WTC11 (cell line): ENCODE results near the gene GALNT17.

Experiments
- ELF4 ChIP-seq: sonication (generic); formaldehyde crosslinking; IDR thresholded peaks from 2 replicates; pipeline ENCODE4 v1.8.1; 2022; ENCODE audit warnings: low read depth, mild to moderate bottlenecking, moderate library complexity, missing genetic modification reagents
- FOXP1 ChIP-seq: sonication (generic); formaldehyde crosslinking; IDR thresholded peaks from 2 replicates; pipeline ENCODE4 v1.8.0; 2022; ENCODE audit warnings: missing genetic modification reagents, mild to moderate bottlenecking, moderate library complexity, borderline replicate concordance
- KAT7 ChIP-seq: sonication (generic); formaldehyde crosslinking; IDR thresholded peaks from 2 replicates; pipeline ENCODE4 v1.8.1; 2023; ENCODE audit warnings: missing genetic modification reagents, mild to moderate bottlenecking, borderline replicate concordance
- TEAD4 ChIP-seq: sonication (generic); formaldehyde crosslinking; IDR thresholded peaks from 2 replicates; pipeline ENCODE4 v1.8.0; 2022; ENCODE audit warnings: mild to moderate bottlenecking, missing genetic modification reagents
- TF ChIP-seq, protein P1 (sequence below): sonication (generic); formaldehyde crosslinking; IDR thresholded peaks from 2 replicates; pipeline ENCODE4 v1.8.0; 2022; ENCODE audit warnings: mild to moderate bottlenecking, missing genetic modification reagents
- TF ChIP-seq, protein P2 (sequence below): fragments of 200-600 bp; IDR thresholded peaks from 2 replicates; pipeline ENCODE4 v1.8.0; 2022; ENCODE audit warnings: antibody characterized with exemption
- TF ChIP-seq, protein P3 (sequence below): sonication (generic); formaldehyde crosslinking; IDR thresholded peaks from 2 replicates; pipeline ENCODE4 v1.8.0; 2022; ENCODE audit warnings: mild to moderate bottlenecking, missing genetic modification reagents
- TF ChIP-seq, protein P4 (sequence below): sonication (generic); formaldehyde crosslinking; conservative IDR thresholded peaks from 2 replicates; pipeline ENCODE4 v1.8.1; 2022; ENCODE audit warnings: mild to moderate bottlenecking, missing genetic modification reagents
- TF ChIP-seq, protein P5 (sequence below): fragments of 250-450 bp; sonication (Bioruptor Pico); IDR thresholded peaks from 2 replicates; pipeline ENCODE4 v1.9.0; 2021; ENCODE audit warnings: mild to moderate bottlenecking, borderline replicate concordance
- TF ChIP-seq, protein P6 (sequence below): sonication (generic); formaldehyde crosslinking; IDR thresholded peaks from 2 replicates; pipeline ENCODE4 v1.8.1; 2023; ENCODE audit warnings: mild to moderate bottlenecking, moderate library complexity, missing genetic modification reagents
- TF ChIP-seq, protein P7 (sequence below): sonication (generic); formaldehyde crosslinking; IDR thresholded peaks from 2 replicates; pipeline ENCODE4 v1.8.1; 2023; ENCODE audit warnings: mild to moderate bottlenecking, missing genetic modification reagents

DNA sequence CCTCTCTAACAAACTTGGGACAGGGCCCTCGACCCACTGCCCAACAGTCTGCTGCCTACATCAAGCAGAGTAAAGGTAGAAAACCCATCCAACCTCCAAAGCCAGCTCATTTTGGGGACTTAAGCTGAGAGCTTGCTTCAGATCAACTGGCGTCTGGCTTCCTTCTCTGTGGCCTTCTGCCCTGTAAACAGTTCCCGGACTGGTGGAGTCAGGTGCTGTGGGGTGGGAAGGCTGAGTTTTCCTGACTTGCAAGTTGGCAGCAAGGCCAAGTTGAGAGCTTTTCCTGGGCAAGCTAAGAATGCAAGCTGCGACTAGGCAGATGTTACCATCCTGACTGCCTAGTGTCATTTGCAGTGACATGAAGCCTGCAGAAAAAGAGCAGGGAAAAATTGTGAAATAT lies 3.7 kb downstream of the GALNT17 start:
- TF ChIP-seq, protein P1, sequence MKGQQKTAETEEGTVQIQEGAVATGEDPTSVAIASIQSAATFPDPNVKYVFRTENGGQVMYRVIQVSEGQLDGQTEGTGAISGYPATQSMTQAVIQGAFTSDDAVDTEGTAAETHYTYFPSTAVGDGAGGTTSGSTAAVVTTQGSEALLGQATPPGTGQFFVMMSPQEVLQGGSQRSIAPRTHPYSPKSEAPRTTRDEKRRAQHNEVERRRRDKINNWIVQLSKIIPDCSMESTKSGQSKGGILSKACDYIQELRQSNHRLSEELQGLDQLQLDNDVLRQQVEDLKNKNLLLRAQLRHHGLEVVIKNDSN (CRISPR knock-in tag): no peak
- TF ChIP-seq, protein P2, sequence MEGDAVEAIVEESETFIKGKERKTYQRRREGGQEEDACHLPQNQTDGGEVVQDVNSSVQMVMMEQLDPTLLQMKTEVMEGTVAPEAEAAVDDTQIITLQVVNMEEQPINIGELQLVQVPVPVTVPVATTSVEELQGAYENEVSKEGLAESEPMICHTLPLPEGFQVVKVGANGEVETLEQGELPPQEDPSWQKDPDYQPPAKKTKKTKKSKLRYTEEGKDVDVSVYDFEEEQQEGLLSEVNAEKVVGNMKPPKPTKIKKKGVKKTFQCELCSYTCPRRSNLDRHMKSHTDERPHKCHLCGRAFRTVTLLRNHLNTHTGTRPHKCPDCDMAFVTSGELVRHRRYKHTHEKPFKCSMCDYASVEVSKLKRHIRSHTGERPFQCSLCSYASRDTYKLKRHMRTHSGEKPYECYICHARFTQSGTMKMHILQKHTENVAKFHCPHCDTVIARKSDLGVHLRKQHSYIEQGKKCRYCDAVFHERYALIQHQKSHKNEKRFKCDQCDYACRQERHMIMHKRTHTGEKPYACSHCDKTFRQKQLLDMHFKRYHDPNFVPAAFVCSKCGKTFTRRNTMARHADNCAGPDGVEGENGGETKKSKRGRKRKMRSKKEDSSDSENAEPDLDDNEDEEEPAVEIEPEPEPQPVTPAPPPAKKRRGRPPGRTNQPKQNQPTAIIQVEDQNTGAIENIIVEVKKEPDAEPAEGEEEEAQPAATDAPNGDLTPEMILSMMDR: no peak
- TF ChIP-seq ELF4: no peak
- TF ChIP-seq, protein P3, sequence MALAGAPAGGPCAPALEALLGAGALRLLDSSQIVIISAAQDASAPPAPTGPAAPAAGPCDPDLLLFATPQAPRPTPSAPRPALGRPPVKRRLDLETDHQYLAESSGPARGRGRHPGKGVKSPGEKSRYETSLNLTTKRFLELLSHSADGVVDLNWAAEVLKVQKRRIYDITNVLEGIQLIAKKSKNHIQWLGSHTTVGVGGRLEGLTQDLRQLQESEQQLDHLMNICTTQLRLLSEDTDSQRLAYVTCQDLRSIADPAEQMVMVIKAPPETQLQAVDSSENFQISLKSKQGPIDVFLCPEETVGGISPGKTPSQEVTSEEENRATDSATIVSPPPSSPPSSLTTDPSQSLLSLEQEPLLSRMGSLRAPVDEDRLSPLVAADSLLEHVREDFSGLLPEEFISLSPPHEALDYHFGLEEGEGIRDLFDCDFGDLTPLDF (CRISPR knock-in tag): no peak
- TF ChIP-seq, protein P4, sequence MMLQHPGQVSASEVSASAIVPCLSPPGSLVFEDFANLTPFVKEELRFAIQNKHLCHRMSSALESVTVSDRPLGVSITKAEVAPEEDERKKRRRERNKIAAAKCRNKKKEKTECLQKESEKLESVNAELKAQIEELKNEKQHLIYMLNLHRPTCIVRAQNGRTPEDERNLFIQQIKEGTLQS (CRISPR knock-in tag): no peak
- TF ChIP-seq TEAD4 (CRISPR knock-in tag): no peak
- TF ChIP-seq, protein P5, sequence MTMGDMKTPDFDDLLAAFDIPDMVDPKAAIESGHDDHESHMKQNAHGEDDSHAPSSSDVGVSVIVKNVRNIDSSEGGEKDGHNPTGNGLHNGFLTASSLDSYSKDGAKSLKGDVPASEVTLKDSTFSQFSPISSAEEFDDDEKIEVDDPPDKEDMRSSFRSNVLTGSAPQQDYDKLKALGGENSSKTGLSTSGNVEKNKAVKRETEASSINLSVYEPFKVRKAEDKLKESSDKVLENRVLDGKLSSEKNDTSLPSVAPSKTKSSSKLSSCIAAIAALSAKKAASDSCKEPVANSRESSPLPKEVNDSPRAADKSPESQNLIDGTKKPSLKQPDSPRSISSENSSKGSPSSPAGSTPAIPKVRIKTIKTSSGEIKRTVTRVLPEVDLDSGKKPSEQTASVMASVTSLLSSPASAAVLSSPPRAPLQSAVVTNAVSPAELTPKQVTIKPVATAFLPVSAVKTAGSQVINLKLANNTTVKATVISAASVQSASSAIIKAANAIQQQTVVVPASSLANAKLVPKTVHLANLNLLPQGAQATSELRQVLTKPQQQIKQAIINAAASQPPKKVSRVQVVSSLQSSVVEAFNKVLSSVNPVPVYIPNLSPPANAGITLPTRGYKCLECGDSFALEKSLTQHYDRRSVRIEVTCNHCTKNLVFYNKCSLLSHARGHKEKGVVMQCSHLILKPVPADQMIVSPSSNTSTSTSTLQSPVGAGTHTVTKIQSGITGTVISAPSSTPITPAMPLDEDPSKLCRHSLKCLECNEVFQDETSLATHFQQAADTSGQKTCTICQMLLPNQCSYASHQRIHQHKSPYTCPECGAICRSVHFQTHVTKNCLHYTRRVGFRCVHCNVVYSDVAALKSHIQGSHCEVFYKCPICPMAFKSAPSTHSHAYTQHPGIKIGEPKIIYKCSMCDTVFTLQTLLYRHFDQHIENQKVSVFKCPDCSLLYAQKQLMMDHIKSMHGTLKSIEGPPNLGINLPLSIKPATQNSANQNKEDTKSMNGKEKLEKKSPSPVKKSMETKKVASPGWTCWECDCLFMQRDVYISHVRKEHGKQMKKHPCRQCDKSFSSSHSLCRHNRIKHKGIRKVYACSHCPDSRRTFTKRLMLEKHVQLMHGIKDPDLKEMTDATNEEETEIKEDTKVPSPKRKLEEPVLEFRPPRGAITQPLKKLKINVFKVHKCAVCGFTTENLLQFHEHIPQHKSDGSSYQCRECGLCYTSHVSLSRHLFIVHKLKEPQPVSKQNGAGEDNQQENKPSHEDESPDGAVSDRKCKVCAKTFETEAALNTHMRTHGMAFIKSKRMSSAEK: no peak
- TF ChIP-seq, protein P6, sequence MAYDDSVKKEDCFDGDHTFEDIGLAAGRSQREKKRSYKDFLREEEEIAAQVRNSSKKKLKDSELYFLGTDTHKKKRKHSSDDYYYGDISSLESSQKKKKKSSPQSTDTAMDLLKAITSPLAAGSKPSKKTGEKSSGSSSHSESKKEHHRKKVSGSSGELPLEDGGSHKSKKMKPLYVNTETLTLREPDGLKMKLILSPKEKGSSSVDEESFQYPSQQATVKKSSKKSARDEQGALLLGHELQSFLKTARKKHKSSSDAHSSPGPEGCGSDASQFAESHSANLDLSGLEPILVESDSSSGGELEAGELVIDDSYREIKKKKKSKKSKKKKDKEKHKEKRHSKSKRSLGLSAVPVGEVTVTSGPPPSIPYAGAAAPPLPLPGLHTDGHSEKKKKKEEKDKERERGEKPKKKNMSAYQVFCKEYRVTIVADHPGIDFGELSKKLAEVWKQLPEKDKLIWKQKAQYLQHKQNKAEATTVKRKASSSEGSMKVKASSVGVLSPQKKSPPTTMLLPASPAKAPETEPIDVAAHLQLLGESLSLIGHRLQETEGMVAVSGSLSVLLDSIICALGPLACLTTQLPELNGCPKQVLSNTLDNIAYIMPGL: no peak
- TF ChIP-seq KAT7 (CRISPR knock-in tag): no peak
- no peak for TF ChIP-seq FOXP1 (CRISPR knock-in tag)
- TF ChIP-seq, protein P7, sequence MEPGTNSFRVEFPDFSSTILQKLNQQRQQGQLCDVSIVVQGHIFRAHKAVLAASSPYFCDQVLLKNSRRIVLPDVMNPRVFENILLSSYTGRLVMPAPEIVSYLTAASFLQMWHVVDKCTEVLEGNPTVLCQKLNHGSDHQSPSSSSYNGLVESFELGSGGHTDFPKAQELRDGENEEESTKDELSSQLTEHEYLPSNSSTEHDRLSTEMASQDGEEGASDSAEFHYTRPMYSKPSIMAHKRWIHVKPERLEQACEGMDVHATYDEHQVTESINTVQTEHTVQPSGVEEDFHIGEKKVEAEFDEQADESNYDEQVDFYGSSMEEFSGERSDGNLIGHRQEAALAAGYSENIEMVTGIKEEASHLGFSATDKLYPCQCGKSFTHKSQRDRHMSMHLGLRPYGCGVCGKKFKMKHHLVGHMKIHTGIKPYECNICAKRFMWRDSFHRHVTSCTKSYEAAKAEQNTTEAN (CRISPR knock-in tag): no peak
